A204.1 (cell line): ENCODE data around the gene FBXO9.
"Not testable (repeated sequence)": the region's sequence is repeated elsewhere in the genome, so short reads cannot be mapped to it uniquely, and the experiment has no call there.

Experiments used
- FAIRE-seq: peaks from 2 replicates; lab custom pipeline; 2012; peaks lifted over from hg19 to GRCh38; lab: Jason Lieb, UNC

FBXO9 gene

GRCh38 chr6:53048431-53049195 is 16.6 kb upstream of the FBXO9 start:
- no peak for FAIRE-seq

- FAIRE-seq, result no peak
Observed at GRCh38 chr6:53049415-53049814, 15.8 kb upstream of the FBXO9 start.

GRCh38 chr6:53052152-53052551 is 13.1 kb upstream of the FBXO9 start:
- not testable (repeated sequence) for FAIRE-seq

GRCh38 chr6:53054532-53054931 is 10.7 kb upstream of the FBXO9 start:
- FAIRE-seq, result no peak

- no peak for FAIRE-seq
Observed at GRCh38 chr6:53055873-53056272, 9.3 kb upstream of the FBXO9 start.

- no peak for FAIRE-seq
Observed at GRCh38 chr6:53056273-53056672, 8.9 kb upstream of the FBXO9 start.

- no peak for FAIRE-seq
Observed at GRCh38 chr6:53058388-53059195, 6.6 kb upstream of the FBXO9 start.

- no peak for FAIRE-seq
Observed at GRCh38 chr6:53059648-53060589, 5.3 kb upstream of the FBXO9 start.

- no peak for FAIRE-seq
Observed at GRCh38 chr6:53062169-53062539, 3.0 kb upstream of the FBXO9 start.

GRCh38 chr6:53064255-53064654 is 949 bp upstream of the FBXO9 start:
- not testable (repeated sequence) for FAIRE-seq

- FAIRE-seq, result peak; percentile 97
Observed at GRCh38 chr6:53064726-53065265, 408 bp upstream of the FBXO9 start.

GRCh38 chr6:53066077-53066417 is 843 bp downstream of the FBXO9 start:
- FAIRE-seq, result no peak

GRCh38 chr6:53066874-53067706 is 1.9 kb downstream of the FBXO9 start:
- FAIRE-seq, result no peak

GRCh38 chr6:53067849-53068361 is 2.7 kb downstream of the FBXO9 start:
- no peak for FAIRE-seq

- no peak for FAIRE-seq
Observed at GRCh38 chr6:53069427-53069826, 4.2 kb downstream of the FBXO9 start.

- no peak for FAIRE-seq
Observed at GRCh38 chr6:53070806-53071205, 5.6 kb downstream of the FBXO9 start.

GRCh38 chr6:53074347-53074746 is 9.1 kb downstream of the FBXO9 start:
- FAIRE-seq, result no peak

- no peak for FAIRE-seq
Observed at GRCh38 chr6:53080813-53081212, 15.6 kb downstream of the FBXO9 start.

- FAIRE-seq, result no peak
Observed at GRCh38 chr6:53086302-53086701, 21.1 kb downstream of the FBXO9 start.

GRCh38 chr6:53089948-53090347 is 24.7 kb downstream of the FBXO9 start:
- no peak for FAIRE-seq

GRCh38 chr6:53090576-53090975 is 25.4 kb downstream of the FBXO9 start:
- FAIRE-seq, result no peak
